Tibial nerve (tissue), 4 donors: ENCODE data around the gene TUBA1A. TPM values are rescaled to one million over a fixed set of nuclear protein-coding genes. Genes with fewer than 3 reads are reported as not detected.

ENCODE experiments used
- DNase-seq, 2 donors: peaks; one replicate each; pipeline ENCODE4 v3.0.0-alpha.2; 2019; ENCODE audit warnings: low spot score in 2 of 2
- H3K27ac ChIP-seq, 4 donors: fragments of 200-600 bp; sonication (generic) in 3 of 4; one replicate each; pipeline ENCODE4 v1.5.1; 2017 to 2019; ENCODE audit warnings: mild to moderate bottlenecking in 1 of 4
- H3K27me3 ChIP-seq, 2 donors: fragments of 200-600 bp; sonication (generic) in 1 of 2; one replicate each; pipeline versions ENCODE4 v1.5.1 to v1.6.0; 2017 to 2019
- H3K36me3 ChIP-seq, 3 donors: fragments of 200-600 bp; sonication (generic); one replicate each; pipeline ENCODE4 v1.5.1; 2018 to 2019
- H3K4me1 ChIP-seq, 4 donors: fragments of 200-600 bp; sonication (generic) in 3 of 4; one replicate each; pipeline ENCODE4 v1.5.1; 2017 to 2019
- H3K4me3 ChIP-seq, 4 donors: fragments of 200-600 bp; sonication (generic) in 3 of 4; one replicate each; pipeline ENCODE4 v1.5.1; 2017 to 2019; ENCODE audit warnings: mild to moderate bottlenecking in 1 of 4, moderate library complexity in 1 of 4
- H3K9me3 ChIP-seq, 4 donors: fragments of 200-600 bp; sonication (generic) in 3 of 4; one replicate each; pipeline ENCODE4 v1.5.1; 2017 to 2019
- EP300 ChIP-seq, 2 donors: sonication (generic); formaldehyde crosslinking; IDR thresholded peaks; one replicate each; pipeline ENCODE4 v1.6.1; 2017; ENCODE audit warnings: antibody characterized with exemption in 2 of 2, mild to moderate bottlenecking in 1 of 2
- POLR2A ChIP-seq, 2 donors: fragments of 450-650 bp; IDR thresholded peaks; one replicate each; pipeline ENCODE4 v1.6.1; 2017; ENCODE audit warnings: antibody characterized with exemption in 2 of 2, mild to moderate bottlenecking in 2 of 2, moderate library complexity in 2 of 2
- WGBS, 2 donors: methylation state at CpG; one replicate each; pipeline ENCODE4 v1.1.5; 2018; 5-methylcytosine and 5-hydroxymethylcytosine counted together
- total RNA-seq, 4 donors: library from RNA; depleted of rRNA; stranded (reverse); fragments of >200 nt; gene quantifications; one replicate each; pipeline ENCODE4 v1.1.0, GENCODE V29; 2016
- TF ChIP-seq, protein P1 (sequence below), 5 experiments: fragments of 200-600 bp in 3 of 5; fragments of 450-650 bp in 2 of 5; sonication (generic) in 3 of 5; IDR thresholded peaks; one replicate each; pipeline ENCODE4 v1.5.1; 2016 to 2019; ENCODE audit warnings: antibody characterized with exemption in 5 of 5, mild to moderate bottlenecking in 3 of 5, moderate library complexity in 2 of 5

TUBA1A gene
- total RNA-seq, 4 donors from 2014 or later, result 264 to 402 (median 307) TPM

DNA sequence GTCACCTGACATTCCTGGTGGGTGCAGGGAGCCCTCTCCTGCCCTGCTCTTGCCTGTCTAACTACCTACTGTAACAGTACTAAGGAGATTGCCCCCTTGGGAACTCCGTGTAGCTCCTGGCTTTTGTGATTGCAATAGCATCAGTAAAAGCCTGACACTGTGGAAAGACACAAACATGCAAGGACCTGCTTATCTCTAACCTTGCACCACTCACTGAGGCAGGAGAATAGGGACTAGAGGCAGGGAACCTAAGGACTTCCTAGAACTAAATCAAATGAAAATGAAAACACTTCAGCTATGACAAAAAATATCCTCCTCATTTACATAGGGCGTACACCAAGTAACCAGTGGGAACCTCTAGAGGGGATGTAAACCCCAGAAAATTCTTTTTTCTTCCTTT, 28.5 kb downstream of the TUBA1A start:
- Histone ChIP-seq H3K27ac (no peak overlapping the region), H3K9me3 (no peaks in the 10 kb centered on the region), H3K4me1 (no peaks in the 10 kb centered on the region), H3K4me3 (no peak overlapping the region), H3K27me3 (no peaks in the 10 kb centered on the region), H3K36me3 (no peaks in the 10 kb centered on the region)
- no peak for DNase-seq
- WGBS, 2 donors, result 59 to 67% methylated on average over 2 of the region's 2 CpGs
- TF ChIP-seq, protein P1, sequence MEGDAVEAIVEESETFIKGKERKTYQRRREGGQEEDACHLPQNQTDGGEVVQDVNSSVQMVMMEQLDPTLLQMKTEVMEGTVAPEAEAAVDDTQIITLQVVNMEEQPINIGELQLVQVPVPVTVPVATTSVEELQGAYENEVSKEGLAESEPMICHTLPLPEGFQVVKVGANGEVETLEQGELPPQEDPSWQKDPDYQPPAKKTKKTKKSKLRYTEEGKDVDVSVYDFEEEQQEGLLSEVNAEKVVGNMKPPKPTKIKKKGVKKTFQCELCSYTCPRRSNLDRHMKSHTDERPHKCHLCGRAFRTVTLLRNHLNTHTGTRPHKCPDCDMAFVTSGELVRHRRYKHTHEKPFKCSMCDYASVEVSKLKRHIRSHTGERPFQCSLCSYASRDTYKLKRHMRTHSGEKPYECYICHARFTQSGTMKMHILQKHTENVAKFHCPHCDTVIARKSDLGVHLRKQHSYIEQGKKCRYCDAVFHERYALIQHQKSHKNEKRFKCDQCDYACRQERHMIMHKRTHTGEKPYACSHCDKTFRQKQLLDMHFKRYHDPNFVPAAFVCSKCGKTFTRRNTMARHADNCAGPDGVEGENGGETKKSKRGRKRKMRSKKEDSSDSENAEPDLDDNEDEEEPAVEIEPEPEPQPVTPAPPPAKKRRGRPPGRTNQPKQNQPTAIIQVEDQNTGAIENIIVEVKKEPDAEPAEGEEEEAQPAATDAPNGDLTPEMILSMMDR (IDR thresholded peaks at IDR 0.05), result no peak
- TF ChIP-seq POLR2A (IDR thresholded peaks at IDR 0.05), result no peak
- TF ChIP-seq EP300 (IDR thresholded peaks at IDR 0.05), result no peak

DNA sequence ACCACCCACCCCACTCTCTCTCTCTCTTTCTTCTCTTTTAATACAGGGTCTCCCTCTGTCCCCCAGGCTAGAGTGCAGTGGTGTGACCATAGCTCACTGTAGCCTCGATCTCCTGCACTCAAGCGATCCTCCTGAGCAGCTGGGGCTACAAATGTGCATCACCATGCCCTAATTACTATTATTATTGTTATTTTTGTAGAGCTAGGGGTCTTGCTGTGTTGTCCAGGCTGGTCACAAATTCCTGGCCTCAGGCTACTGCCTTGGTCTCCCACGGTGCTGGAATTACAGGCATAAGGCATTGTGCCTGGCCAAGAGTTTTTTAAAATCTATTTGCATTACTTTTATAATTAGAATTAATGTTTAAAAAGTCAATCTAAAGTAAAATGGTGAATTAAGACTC, 34.7 kb downstream of the TUBA1A start:
- H3K27ac ChIP-seq, result no peak overlapping the region

DNA sequence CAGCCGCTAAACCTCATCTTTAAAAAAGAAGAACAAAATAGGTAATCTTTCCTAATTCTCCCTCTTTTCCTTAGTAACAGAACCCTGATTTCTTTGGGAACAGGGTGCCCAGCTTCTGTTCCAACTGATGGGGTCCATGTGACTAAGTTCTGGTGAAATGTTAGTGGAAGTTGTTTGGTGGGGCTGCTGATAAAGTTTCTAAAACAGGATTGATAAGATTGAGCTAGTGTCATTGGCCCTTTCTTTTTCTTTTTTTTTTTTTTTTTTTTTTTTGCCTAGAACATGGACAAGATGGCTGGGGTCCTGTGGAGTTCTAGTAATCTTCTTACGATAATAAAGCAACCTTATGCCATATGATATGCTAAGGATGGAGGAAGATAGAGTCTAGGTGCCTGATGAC, 41.5 kb downstream of the TUBA1A start:
- Histone ChIP-seq H3K36me3 (peaks cover 0 to 8% (median 0%) of the 10 kb centered on the region in 3 donors), H3K9me3 (no peaks in the 10 kb centered on the region), H3K27ac (no peak overlapping the region), H3K4me1 (no peaks in the 10 kb centered on the region), H3K4me3 (no peak overlapping the region), H3K27me3 (no peaks in the 10 kb centered on the region)
- TF ChIP-seq EP300 (IDR thresholded peaks at IDR 0.05), result no peak
- TF ChIP-seq, protein P1 (IDR thresholded peaks at IDR 0.05), result no peak
- no peak for TF ChIP-seq POLR2A (IDR thresholded peaks at IDR 0.05)
- WGBS, 2 donors, result 90 to 95% methylated on average over 2 of the region's 2 CpGs
- DNase-seq, result no peak

More for the DNA sequence above, 34.7 kb downstream of the TUBA1A start:
- Histone ChIP-seq H3K9me3 (no peaks in the 10 kb centered on the region), H3K4me1 (no peaks in the 10 kb centered on the region), H3K27me3 (no peaks in the 10 kb centered on the region), H3K36me3 (peaks cover 0 to 6% (median 0%) of the 10 kb centered on the region in 3 donors), H3K4me3 (no peak overlapping the region)
- WGBS, 2 donors, result 63 to 65% methylated on average over 3 of the region's 3 CpGs
- TF ChIP-seq, protein P1 (IDR thresholded peaks at IDR 0.05), result no peak
- TF ChIP-seq POLR2A (IDR thresholded peaks at IDR 0.05) (no peak), EP300 (IDR thresholded peaks at IDR 0.05) (no peak)
- DNase-seq, result no peak

DNA sequence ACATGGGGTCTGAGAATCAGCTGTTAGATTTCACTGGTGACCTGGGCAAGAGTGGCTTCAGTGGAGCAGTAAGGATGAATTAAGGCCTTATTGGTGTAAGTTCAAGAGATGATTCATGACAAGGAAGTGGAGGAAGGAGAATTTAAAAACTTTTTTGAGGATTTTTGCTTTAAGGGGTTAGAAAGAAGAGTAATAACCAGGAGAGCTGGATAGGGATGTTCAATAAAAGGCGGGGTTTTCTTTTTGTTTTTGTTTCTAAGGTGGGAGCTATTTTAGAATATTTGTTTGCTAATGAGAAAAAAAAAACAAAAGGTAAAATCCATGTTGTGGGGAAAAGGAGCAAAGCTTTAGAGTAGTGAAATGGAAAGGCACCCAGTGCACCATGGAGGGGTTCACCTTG, 42.5 kb downstream of the TUBA1A start:
- WGBS, 2 donors, result 96 to 100% methylated on average over 1 of the region's 1 CpG
- Histone ChIP-seq H3K27ac (no peak overlapping the region), H3K4me1 (no peaks in the 10 kb centered on the region), H3K36me3 (peaks cover 0 to 8% (median 0%) of the 10 kb centered on the region in 3 donors), H3K27me3 (no peaks in the 10 kb centered on the region), H3K9me3 (no peaks in the 10 kb centered on the region), H3K4me3 (no peak overlapping the region)
- TF ChIP-seq EP300 (IDR thresholded peaks at IDR 0.05), result no peak
- no peak for DNase-seq

DNA sequence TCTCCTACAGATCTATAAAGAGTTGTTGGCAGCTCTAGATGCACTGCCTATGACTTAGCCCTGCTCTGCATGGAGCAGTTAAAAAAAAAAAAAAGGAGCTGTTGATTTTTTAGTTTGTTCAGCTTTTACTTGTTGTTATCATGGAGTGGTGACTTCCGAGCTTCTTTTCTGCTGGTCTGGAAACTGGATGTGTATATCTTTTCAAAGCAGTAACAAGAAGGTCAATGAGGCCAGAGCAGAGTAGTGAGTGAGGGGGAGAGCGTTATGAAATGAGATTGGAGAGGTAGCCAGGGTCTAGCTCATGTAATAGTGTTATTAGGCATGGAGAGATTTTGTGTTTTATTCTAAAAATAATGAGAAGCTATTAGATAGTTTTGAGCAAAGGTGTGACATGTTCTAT, 44.5 kb downstream of the TUBA1A start:
- H3K27ac ChIP-seq, result no peak overlapping the region
- H3K9me3 ChIP-seq, result no peaks in the 10 kb centered on the region
- TF ChIP-seq EP300 (IDR thresholded peaks at IDR 0.05) (no peak), POLR2A (IDR thresholded peaks at IDR 0.05) (no peak)
- TF ChIP-seq, protein P1 (IDR thresholded peaks at IDR 0.05), result no peak
- DNase-seq, result no peak
- no peaks in the 10 kb centered on the region for H3K27me3 ChIP-seq
- WGBS, 2 donors, result 75 to 76% methylated on average over 2 of the region's 2 CpGs
- peaks cover 0 to 4% (median 0%) of the 10 kb centered on the region in 3 donors for H3K36me3 ChIP-seq
- H3K4me3 ChIP-seq, result no peak overlapping the region
- no peaks in the 10 kb centered on the region for H3K4me1 ChIP-seq

DNA sequence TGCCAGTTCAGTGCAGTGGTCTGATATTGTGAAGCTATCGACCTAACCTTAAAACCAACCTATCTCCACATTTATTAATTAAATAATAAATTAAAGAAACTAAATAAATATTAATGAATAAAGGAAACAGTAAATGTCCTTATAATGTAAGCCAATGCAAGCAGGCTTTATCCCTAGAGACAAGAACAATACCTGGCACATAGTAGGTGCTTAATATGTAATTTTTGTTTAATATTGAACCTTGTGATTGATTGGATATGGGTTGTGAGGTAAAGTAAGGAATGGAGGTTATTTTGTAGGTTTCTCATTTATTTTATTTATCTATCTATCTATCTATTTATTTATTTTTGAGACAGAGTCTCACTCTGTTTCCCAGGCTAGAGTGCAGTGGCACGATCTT, 49.9 kb downstream of the TUBA1A start:
- no peak overlapping the region for H3K27ac ChIP-seq
- no peaks in the 10 kb centered on the region for H3K27me3 ChIP-seq
- no peak overlapping the region for H3K4me3 ChIP-seq
- 88 to 93% methylated on average over 2 of the region's 2 CpGs for WGBS, 2 donors
- no peak for TF ChIP-seq EP300 (IDR thresholded peaks at IDR 0.05)
- TF ChIP-seq POLR2A (IDR thresholded peaks at IDR 0.05), result no peak
- TF ChIP-seq, protein P1 (IDR thresholded peaks at IDR 0.05), result no peak
- no peaks in the 10 kb centered on the region for H3K36me3 ChIP-seq
- no peaks in the 10 kb centered on the region for H3K9me3 ChIP-seq
- DNase-seq, result no peak
- no peaks in the 10 kb centered on the region for H3K4me1 ChIP-seq
